Stimulated activated CD4-positive, alpha-beta T cell treated with anti-CD3 and anti-CD28 coated beads, TNF-alpha, amount 100 ng/mL, for 1 hour (primary cell): ENCODE data around the gene ABHD10.
"Not testable (repeated sequence)": the region's sequence is repeated elsewhere in the genome, so short reads cannot be mapped to it uniquely, and the experiment has no call there.

Source experiments
- DNase-seq, 3 donors: peaks; one replicate each; pipeline ENCODE4 v3.0.0-alpha.2; 2020; ENCODE audit warnings: low read depth in 3 of 3, low spot score in 1 of 3

ABHD10 gene

GRCh38 chr3:112030901-112031300 is 52.1 kb downstream of the ABHD10 start:
- DNase-seq: no peak

DNA sequence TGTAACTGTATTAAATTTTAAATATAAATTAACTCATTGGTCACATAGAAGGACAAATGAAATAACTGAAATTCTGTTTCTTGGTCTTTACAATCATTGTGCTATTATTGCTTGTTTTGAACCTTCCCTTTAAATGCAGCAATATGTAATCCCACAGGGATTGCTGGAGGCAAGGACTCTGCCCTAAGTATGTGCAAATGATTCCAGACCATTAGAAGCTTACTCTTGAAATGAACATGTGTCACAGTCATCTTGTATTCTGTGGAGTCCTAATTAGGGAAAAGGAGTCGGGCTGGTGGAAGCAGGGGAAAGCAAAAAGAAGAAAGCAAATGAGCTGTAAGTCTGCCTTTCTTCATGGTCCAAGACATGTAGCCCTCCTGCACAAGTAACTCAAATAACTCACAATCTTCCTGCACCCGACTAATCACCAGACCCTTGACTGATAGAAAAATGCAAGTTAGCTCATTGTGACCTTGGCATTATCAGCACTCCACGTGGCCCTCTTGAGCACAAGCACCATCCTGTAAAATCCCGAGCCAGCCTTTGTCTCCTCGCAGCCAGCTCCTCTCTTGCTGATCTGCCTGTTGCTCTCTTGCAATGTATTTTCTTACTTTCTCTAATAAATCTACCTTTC is 53.4 kb downstream of the ABHD10 start:
- DNase-seq: no peak

DNA sequence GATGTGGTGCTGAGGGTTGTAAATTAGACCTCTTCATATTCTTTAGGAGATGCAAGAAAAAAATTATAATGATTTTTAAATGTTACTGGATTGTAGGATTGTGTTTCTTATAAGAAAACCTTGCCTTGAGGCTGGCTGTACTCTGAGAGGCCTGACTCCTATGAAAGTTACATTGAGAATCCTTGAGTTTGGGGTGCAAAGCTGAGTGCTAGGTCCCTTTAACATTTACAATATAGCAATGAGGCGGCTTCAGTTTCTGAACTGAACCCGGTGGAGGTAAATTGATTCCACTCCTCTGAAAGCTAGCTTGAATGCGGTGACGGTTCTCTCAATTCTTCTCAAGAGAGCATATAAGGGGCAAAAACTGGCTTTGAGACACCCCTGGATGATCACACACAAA is 55.6 kb downstream of the ABHD10 start, which contains the start of gene TMPRSS7:
TMPRSS7 (plus strand) TSS at position 301 of the 400 bp plus-strand sequence. CDS start 110 bp downstream, outside the sequence.
- DNase-seq: no peak

DNA sequence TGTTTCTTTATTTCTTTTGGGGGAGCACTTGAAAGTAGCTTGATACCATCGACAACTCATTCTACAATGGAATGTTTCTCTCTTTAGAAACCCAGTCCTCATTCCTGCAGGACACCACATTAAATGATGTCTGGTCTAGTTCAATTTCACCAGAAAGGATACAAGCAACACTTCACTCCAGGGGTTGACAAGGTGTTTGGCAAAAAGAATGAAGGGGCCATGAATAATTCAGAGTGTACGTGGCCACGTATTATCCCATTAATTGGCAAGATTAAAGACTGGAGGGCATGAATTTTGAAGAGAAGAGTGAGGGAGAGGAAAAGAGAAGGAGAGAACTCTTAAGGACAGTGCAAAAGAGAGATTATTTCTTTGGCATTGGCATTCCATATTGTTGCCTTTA is 56.4 kb downstream of the ABHD10 start:
- DNase-seq: no peak

DNA sequence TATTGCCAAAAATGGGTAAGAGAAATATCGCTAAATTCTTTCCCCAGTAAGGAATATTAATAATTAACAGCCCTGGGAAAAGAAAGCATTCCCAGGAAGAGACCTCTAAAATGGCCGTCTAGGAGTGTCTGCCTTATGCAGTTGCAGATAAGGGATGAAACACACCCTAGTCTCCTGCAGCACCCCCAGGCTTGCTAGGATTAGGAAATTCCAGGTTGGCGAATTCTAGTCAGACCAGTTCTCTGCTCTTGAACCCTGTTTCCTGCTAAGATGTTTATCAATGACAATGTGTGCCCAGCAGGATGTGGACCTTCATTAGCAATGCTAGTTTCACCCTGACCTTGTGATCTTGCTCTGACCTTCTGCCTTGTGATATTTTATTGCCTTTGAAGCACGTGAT is 58.4 kb downstream of the ABHD10 start:
- DNase-seq: not testable (repeated sequence)

GRCh38 chr3:112038863-112039262 is 60.0 kb downstream of the ABHD10 start:
- no peak for DNase-seq

- DNase-seq: no peak
Observed at GRCh38 chr3:112041321-112041720, 62.5 kb downstream of the ABHD10 start.

DNA sequence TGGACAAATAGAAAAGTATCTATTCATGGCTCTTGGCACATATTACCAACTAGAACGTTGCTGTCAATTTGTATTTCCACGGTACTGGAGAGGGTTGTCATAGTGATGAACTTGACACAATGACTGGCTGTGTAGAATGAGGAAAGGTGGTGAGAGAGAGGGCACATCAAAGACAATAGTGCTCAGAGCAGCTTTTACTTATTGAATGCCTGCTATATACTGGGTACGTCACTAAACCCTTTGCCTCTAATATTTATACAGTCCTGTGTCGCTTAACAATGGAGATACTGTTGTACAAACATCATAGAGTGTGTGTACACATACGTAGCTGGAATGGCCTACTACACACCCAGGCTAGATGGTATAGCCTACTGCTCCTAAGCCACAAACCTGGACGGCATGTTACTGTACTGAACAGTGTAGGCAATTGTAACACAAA is 64.0 kb downstream of the ABHD10 start:
- DNase-seq: no peak
